ENCODE data around the gene ARNT2.

DNA sequence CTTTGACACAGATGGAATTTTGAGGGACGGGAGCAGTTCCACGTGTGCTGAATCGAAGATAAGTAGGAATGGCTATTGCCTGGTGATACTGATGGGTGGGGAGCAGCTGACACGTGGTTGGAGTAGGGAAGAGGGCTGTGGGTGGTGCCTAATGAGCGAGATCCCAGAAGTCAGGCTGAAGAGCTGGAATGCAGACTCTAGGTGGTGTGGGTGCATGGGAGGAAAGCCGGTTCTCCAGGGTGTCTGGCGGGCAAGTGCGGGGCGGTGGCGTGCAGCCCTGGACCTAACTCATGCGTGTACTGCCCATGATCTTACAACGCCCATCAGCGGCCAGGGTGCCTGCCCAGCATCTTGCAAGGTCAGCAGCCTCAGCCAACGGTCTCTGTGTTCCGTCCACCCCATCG lies 63.1 kb downstream of the ARNT2 start:
- TF ChIP-seq, protein P1, sequence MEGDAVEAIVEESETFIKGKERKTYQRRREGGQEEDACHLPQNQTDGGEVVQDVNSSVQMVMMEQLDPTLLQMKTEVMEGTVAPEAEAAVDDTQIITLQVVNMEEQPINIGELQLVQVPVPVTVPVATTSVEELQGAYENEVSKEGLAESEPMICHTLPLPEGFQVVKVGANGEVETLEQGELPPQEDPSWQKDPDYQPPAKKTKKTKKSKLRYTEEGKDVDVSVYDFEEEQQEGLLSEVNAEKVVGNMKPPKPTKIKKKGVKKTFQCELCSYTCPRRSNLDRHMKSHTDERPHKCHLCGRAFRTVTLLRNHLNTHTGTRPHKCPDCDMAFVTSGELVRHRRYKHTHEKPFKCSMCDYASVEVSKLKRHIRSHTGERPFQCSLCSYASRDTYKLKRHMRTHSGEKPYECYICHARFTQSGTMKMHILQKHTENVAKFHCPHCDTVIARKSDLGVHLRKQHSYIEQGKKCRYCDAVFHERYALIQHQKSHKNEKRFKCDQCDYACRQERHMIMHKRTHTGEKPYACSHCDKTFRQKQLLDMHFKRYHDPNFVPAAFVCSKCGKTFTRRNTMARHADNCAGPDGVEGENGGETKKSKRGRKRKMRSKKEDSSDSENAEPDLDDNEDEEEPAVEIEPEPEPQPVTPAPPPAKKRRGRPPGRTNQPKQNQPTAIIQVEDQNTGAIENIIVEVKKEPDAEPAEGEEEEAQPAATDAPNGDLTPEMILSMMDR (IDR thresholded peaks at IDR 0.05 in 2 of 3, conservative IDR thresholded peaks at IDR 0.05 in 1 of 3; ENCODE audit: control insufficient read depth in 2 of 3, extremely low read depth in 1 of 3, insufficient read depth in 1 of 3, low read depth in 3 of 3, low read length in 3 of 3): no peak
- TF ChIP-seq POLR2A (IDR thresholded peaks at IDR 0.05; ENCODE audit: low read depth, low read length) (no peak), RB1 (IDR thresholded peaks at IDR 0.05; ENCODE audit: borderline replicate concordance) (no peak), NFYB (IDR thresholded peaks at IDR 0.05; ENCODE audit: insufficient read depth, low read depth, low read length) (no peak), RAD21 (IDR thresholded peaks at IDR 0.05; ENCODE audit: insufficient read depth, low read depth, low read length) (no peak), HDAC2 (IDR thresholded peaks at IDR 0.05) (no peak), CEBPB (IDR thresholded peaks at IDR 0.05; ENCODE audit: borderline replicate concordance in 1 of 2, low read depth in 2 of 2, low read length in 2 of 2) (no peak), SIX5 (IDR thresholded peaks at IDR 0.05; ENCODE audit: low read depth, low read length, severe bottlenecking) (no peak)

Measured in GM12878 (cell line).